Suppressor macrophage treated with lipopolysaccharide for 4 hours (primary cell): Measurements from ENCODE around the gene PRR36.

ENCODE experiments used
- DNase-seq: peaks from one replicate; pipeline ENCODE4 v3.0.0-alpha.2; 2020

PRR36 gene

GRCh38 chr19:7858109-7858770 lies 15.9 kb downstream of the PRR36 start:
- no peak for DNase-seq

- DNase-seq, result no peak
Observed at GRCh38 chr19:7857727-7858108, 16.5 kb downstream of the PRR36 start.

- no peak for DNase-seq
Observed at GRCh38 chr19:7856679-7857663, 17.2 kb downstream of the PRR36 start.

GRCh38 chr19:7856109-7856591 lies 18.0 kb downstream of the PRR36 start:
- no peak for DNase-seq

- DNase-seq, result no peak
Observed at GRCh38 chr19:7855426-7856108, 18.6 kb downstream of the PRR36 start.

- no peak for DNase-seq
Observed at GRCh38 chr19:7853770-7854128, 20.4 kb downstream of the PRR36 start.

GRCh38 chr19:7852851-7853769 lies 21.1 kb downstream of the PRR36 start:
- DNase-seq, result peak; percentile 67

- no peak for DNase-seq
Observed at GRCh38 chr19:7851623-7852500, 22.3 kb downstream of the PRR36 start.

- no peak for DNase-seq
Observed at GRCh38 chr19:7850945-7851622, 23.1 kb downstream of the PRR36 start.

- no peak for DNase-seq
Observed at GRCh38 chr19:7850000-7850813, 24.0 kb downstream of the PRR36 start.

- no peak for DNase-seq
Observed at GRCh38 chr19:7849631-7849999, 24.6 kb downstream of the PRR36 start.

GRCh38 chr19:7848779-7849457 lies 25.3 kb downstream of the PRR36 start:
- no peak for DNase-seq

GRCh38 chr19:7847664-7848063 lies 26.5 kb downstream of the PRR36 start:
- DNase-seq, result no peak

- no peak for DNase-seq
Observed at GRCh38 chr19:7846155-7846646, 28.0 kb downstream of the PRR36 start.

- no peak for DNase-seq
Observed at GRCh38 chr19:7845390-7846154, 28.6 kb downstream of the PRR36 start.

GRCh38 chr19:7844951-7845350 lies 29.2 kb downstream of the PRR36 start:
- no peak for DNase-seq

- no peak for DNase-seq
Observed at GRCh38 chr19:7844405-7844804, 29.8 kb downstream of the PRR36 start.

- DNase-seq, result no peak
Observed at GRCh38 chr19:7843521-7843920, 30.7 kb downstream of the PRR36 start.
